HG02678 (cell line): ENCODE data around the gene GALNT14.

Experiments used
- ATAC-seq: cut with Tn5 transposase; IDR thresholded peaks from one replicate; pipeline ENCODE4 v1.9.1; 2021; ENCODE audit warnings: mild to moderate bottlenecking, moderate library complexity; ENCODE audit not compliant: unreplicated experiment

GALNT14 gene

GRCh38 chr2:31136000-31136399 lies 2.2 kb downstream of the GALNT14 start:
- ATAC-seq: no peak

GRCh38 chr2:31134480-31134879 lies 3.8 kb downstream of the GALNT14 start:
- ATAC-seq: no peak

- no peak for ATAC-seq
These were observed 5.5 kb downstream of the GALNT14 start for GRCh38 chr2:31132786-31133185.

GRCh38 chr2:31131871-31132270 lies 6.4 kb downstream of the GALNT14 start:
- no peak for ATAC-seq

GRCh38 chr2:31129375-31130171 lies 8.7 kb downstream of the GALNT14 start:
- ATAC-seq: no peak

GRCh38 chr2:31127931-31128330 lies 10.3 kb downstream of the GALNT14 start:
- ATAC-seq: no peak

- no peak for ATAC-seq
These were observed 12.1 kb downstream of the GALNT14 start for GRCh38 chr2:31125918-31126695.

- no peak for ATAC-seq
These were observed 13.3 kb downstream of the GALNT14 start for GRCh38 chr2:31124904-31125303.

- ATAC-seq: no peak
These were observed 16.1 kb downstream of the GALNT14 start for GRCh38 chr2:31122133-31122532.

- no peak for ATAC-seq
These were observed 24.5 kb downstream of the GALNT14 start for GRCh38 chr2:31113765-31114164.

GRCh38 chr2:31112544-31112943 lies 25.7 kb downstream of the GALNT14 start:
- no peak for ATAC-seq

GRCh38 chr2:31110998-31111397 lies 27.2 kb downstream of the GALNT14 start:
- no peak for ATAC-seq

- no peak for ATAC-seq
These were observed 27.8 kb downstream of the GALNT14 start for GRCh38 chr2:31110431-31110830.

GRCh38 chr2:31109633-31110192 lies 28.5 kb downstream of the GALNT14 start:
- ATAC-seq: no peak

- no peak for ATAC-seq
These were observed 29.5 kb downstream of the GALNT14 start for GRCh38 chr2:31108561-31109286.

GRCh38 chr2:31107591-31108300 lies 30.5 kb downstream of the GALNT14 start:
- ATAC-seq: no peak

- ATAC-seq: no peak
These were observed 36.5 kb downstream of the GALNT14 start for GRCh38 chr2:31101701-31102100.

GRCh38 chr2:31097962-31098613 lies 40.2 kb downstream of the GALNT14 start:
- ATAC-seq: no peak

GRCh38 chr2:31090188-31090587 lies 48.1 kb downstream of the GALNT14 start:
- ATAC-seq: no peak

- ATAC-seq: no peak
These were observed 48.6 kb downstream of the GALNT14 start for GRCh38 chr2:31089645-31090044.
